Measurements from ENCODE around the gene ZNF502. TPM values are rescaled to one million over a fixed set of nuclear protein-coding genes. Genes with fewer than 3 reads are reported as not detected.

ZNF502 gene
- total RNA-seq, 1 experiment from 2014 or later: not detected

DNA sequence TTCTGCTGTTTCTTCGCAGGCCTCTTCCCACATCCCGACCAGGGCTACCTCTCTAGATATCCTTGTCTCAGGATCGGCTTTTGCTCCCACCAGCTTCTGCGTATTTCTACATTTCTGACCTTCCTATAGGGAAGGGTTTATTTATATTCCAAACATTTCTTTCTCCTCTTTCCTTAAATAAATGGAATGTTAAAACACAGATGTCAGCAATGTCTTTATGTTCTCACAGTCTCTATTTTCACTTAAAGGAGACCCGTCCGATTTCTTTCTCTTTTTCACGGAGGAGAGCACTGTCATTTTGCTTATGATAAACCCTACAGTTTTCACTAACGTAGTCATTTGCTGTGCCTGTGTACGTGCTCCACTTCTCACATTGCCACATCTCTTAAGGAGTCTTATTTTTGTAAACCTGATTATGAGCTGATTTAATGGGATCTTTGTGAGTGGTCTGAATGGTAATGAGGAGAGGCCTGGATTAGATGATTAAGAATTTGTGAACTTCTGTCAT lies 49.8 kb downstream of the ZNF502 start:
- in situ Hi-C loops (cut with HindIII; ENCODE audit: low pct_unique_long_range_greater_than_20kb, low sequenced_read_pairs): no loop called here
- no peak for DNase-seq (ENCODE audit: low read depth)

DNA sequence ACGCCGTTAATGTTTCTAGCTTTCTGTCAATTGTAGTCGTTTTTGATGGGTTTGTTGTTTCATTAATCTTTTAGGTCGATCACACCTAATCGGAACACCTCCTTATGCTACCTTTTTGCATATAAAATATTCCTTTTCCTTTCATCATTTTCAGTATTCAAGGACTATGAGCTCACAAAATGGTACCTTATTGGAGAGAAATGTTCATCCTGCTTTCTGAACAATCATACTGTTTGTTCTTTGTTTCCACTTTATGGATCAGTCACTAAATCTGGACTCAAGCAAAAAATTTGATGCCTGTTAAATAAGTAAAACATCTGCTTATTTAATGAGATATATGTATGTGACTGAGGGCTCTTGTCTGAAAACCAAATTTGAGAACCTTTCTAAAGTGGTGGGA lies 50.2 kb downstream of the ZNF502 start:
- in situ Hi-C loops (cut with HindIII; ENCODE audit: low pct_unique_long_range_greater_than_20kb, low sequenced_read_pairs): no loop called here

GRCh38 chr3:44764248-44764647 lies 51.8 kb downstream of the ZNF502 start:
- in situ Hi-C loops (cut with HindIII; ENCODE audit: low pct_unique_long_range_greater_than_20kb, low sequenced_read_pairs): no loop called here

More for the DNA sequence above, 50.2 kb downstream of the ZNF502 start:
- DNase-seq (ENCODE audit: low read depth): no peak

GRCh38 chr3:44771424-44772098 lies 59.1 kb downstream of the ZNF502 start:
- in situ Hi-C loops (cut with HindIII; ENCODE audit: low pct_unique_long_range_greater_than_20kb, low sequenced_read_pairs): no loop called here
- no peak for DNase-seq (ENCODE audit: low read depth)

More at GRCh38 chr3:44764248-44764647, 51.8 kb downstream of the ZNF502 start:
- no peak for DNase-seq (ENCODE audit: low read depth)

- in situ Hi-C loops (cut with HindIII; ENCODE audit: low pct_unique_long_range_greater_than_20kb, low sequenced_read_pairs): no loop called here
- DNase-seq (ENCODE audit: low read depth): no peak
Measured at GRCh38 chr3:44772099-44772442, 59.6 kb downstream of the ZNF502 start.

Other genes with a start within 250 kb of the ZNF502 start
- gene ZNF445, start 235.0 kb upstream of the ZNF502 start, total RNA-seq (2014; rRNA removed; shearing (Covaris generic); ENCODE audit: low replicate concordance): 3.5 and 4.5 TPM in 2 replicates
- gene ZKSCAN7, start 157.5 kb upstream of the ZNF502 start, total RNA-seq (2014; rRNA removed; shearing (Covaris generic); ENCODE audit: low replicate concordance): 4.3 and 17.5 TPM in 2 replicates
- not detected in 2 replicates for gene ZNF660, start 127.7 kb upstream of the ZNF502 start, total RNA-seq (2014; rRNA removed; shearing (Covaris generic); ENCODE audit: low replicate concordance)
- gene ZNF197, start 87.6 kb upstream of the ZNF502 start, total RNA-seq (2014; rRNA removed; shearing (Covaris generic); ENCODE audit: low replicate concordance): 3.0 and 3.8 TPM in 2 replicates
- 5.7 and 7.5 TPM in 2 replicates for gene ZNF35, start 63.9 kb upstream of the ZNF502 start, total RNA-seq (2014; rRNA removed; shearing (Covaris generic); ENCODE audit: low replicate concordance)
- 2.1 and 3.8 TPM in 2 replicates for gene ZNF501, start 17.0 kb downstream of the ZNF502 start, total RNA-seq (2014; rRNA removed; shearing (Covaris generic); ENCODE audit: low replicate concordance)
- 3.2 and 7.2 TPM in 2 replicates for gene KIAA1143, start 49.0 kb downstream of the ZNF502 start, total RNA-seq (2014; rRNA removed; shearing (Covaris generic); ENCODE audit: low replicate concordance)
- gene KIF15, start 49.1 kb downstream of the ZNF502 start, total RNA-seq (2014; rRNA removed; shearing (Covaris generic); ENCODE audit: low replicate concordance): 9.8 and 22.5 TPM in 2 replicates
- gene TMEM42, start 149.3 kb downstream of the ZNF502 start, total RNA-seq (2014; rRNA removed; shearing (Covaris generic); ENCODE audit: low replicate concordance): 8.9 and 18.6 TPM in 2 replicates
- gene TGM4, start 161.9 kb downstream of the ZNF502 start, total RNA-seq (2014; rRNA removed; shearing (Covaris generic); ENCODE audit: low replicate concordance): 1.1 TPM in 1 of 2 replicates, not detected in the other

Data from Caki2 (cell line).